A549 (cell line): ENCODE data around the gene THSD7A. TPM values are rescaled to one million over a fixed set of nuclear protein-coding genes. Genes with fewer than 3 reads are reported as not detected.

Source experiments
- ATAC-seq, 2 experiments: fragments of 200-7000 bp in 1 of 2; fragments of >200 bp in 1 of 2; cut with Nextera tagmentation in 1 of 2; cut with Tn5 transposase in 1 of 2; 3 replicates each; pipeline versions ENCODE4 v1.8.0 to v1.9.1; 2018 to 2020; ENCODE audit warnings: mild to moderate bottlenecking in 1 of 2, moderate library complexity in 1 of 2
- CTCF ChIA-PET: fragments of 300-600 bp; sonication (Branson Sonifier 250); formaldehyde crosslinking; extraction: SDS; loops from one replicate; lab custom pipeline; 2021; ENCODE audit warnings: antibody characterized with exemption, inconsistent platforms; lab: Yijun Ruan, JAX
- POLR2A ChIA-PET: fragments of 350-600 bp; formaldehyde crosslinking; extraction: SDS; loops from one replicate; lab custom pipeline; 2021; ENCODE audit warnings: antibody characterized with exemption, inconsistent platforms; lab: Yijun Ruan, JAX
- DNase-seq, 2 experiments: peaks; one replicate each; pipeline versions ENCODE4 v3.0.0 to v3.0.0-alpha.2; 2011 to 2016; ENCODE audit warnings: low read depth in 1 of 2, low spot score in 1 of 2
- FAIRE-seq: peaks from 2 replicates; lab custom pipeline; 2011; peaks lifted over from hg19 to GRCh38; lab: Jason Lieb, UNC
- H3K27ac ChIP-seq, 2 experiments: fragments of >200 bp; sonication (Bioruptor Twin); formaldehyde crosslinking; 3 replicates each; pipeline ENCODE4 v1.5.1; 2016 to 2017
- H3K4me1 ChIP-seq: fragments of >200 bp; sonication (Bioruptor Twin); formaldehyde crosslinking; 3 replicates; pipeline ENCODE4 v1.6.1; 2016
- H3K4me2 ChIP-seq: fragments of >200 bp; sonication (Bioruptor Twin); formaldehyde crosslinking; 3 replicates; pipeline ENCODE4 v1.6.1; 2016
- H3K4me3 ChIP-seq: fragments of >200 bp; sonication (Bioruptor Twin); formaldehyde crosslinking; 3 replicates; pipeline ENCODE4 v1.5.1; 2016
- H3K9me3 ChIP-seq: fragments of >200 bp; sonication (Bioruptor Twin); formaldehyde crosslinking; 3 replicates; pipeline ENCODE4 v1.6.1; 2016
- CHD2 ChIP-seq: fragments of 150-350 bp; IDR thresholded peaks from 2 replicates; pipeline ENCODE4 v1.6.1; 2014; ENCODE audit warnings: low read length; ENCODE audit not compliant: partially characterized antibody
- GATA3 ChIP-seq: IDR thresholded peaks from 2 replicates; pipeline ENCODE4 v1.6.1; 2012; ENCODE audit warnings: borderline replicate concordance
- HOXB5 ChIP-seq: fragments of 250-450 bp; sonication (Bioruptor Pico); IDR thresholded peaks from 2 replicates; pipeline ENCODE4 v1.5.0; 2020; ENCODE audit warnings: mild to moderate bottlenecking, moderate library complexity
- JUN ChIP-seq, 2 experiments: fragments of >200 bp; sonication (Bioruptor Twin); formaldehyde crosslinking; IDR thresholded peaks; 2 replicates in 1 of 2; 3 replicates in 1 of 2; pipeline ENCODE4 v1.6.1; 2016 to 2017
- JUNB ChIP-seq: fragments of >200 bp; sonication (Bioruptor Twin); formaldehyde crosslinking; IDR thresholded peaks from 2 replicates; pipeline ENCODE4 v1.6.1; 2016
- KDM1A ChIP-seq: fragments of 200-600 bp; sonication (generic); IDR thresholded peaks from 2 replicates; pipeline ENCODE4 v1.6.1; 2016; ENCODE audit warnings: low read depth, mild to moderate bottlenecking
- MAZ ChIP-seq: fragments of 150-350 bp; IDR thresholded peaks from 2 replicates; pipeline ENCODE4 v1.6.1; 2014; ENCODE audit warnings: antibody characterized with exemption, low read depth, low read length, borderline replicate concordance
- PHF8 ChIP-seq: fragments of 200-600 bp; sonication (generic); IDR thresholded peaks from 2 replicates; pipeline ENCODE4 v1.6.1; 2016; ENCODE audit warnings: low read depth, mild to moderate bottlenecking, antibody characterized with exemption, moderate library complexity, borderline replicate concordance
- RFX5 ChIP-seq: fragments of 450-650 bp; IDR thresholded peaks from 2 replicates; pipeline ENCODE4 v1.7.1; 2014; ENCODE audit warnings: antibody characterized with exemption, mild to moderate bottlenecking, moderate library complexity
- RNF2 ChIP-seq: fragments of 200-600 bp; sonication (generic); IDR thresholded peaks from 2 replicates; pipeline ENCODE4 v1.6.1; 2016; ENCODE audit warnings: low read depth, mild to moderate bottlenecking, antibody characterized with exemption, moderate library complexity, borderline replicate concordance
- SMC3 ChIP-seq: fragments of >200 bp; sonication (Bioruptor Twin); formaldehyde crosslinking; IDR thresholded peaks from 3 replicates; pipeline ENCODE4 v1.6.1; 2018; ENCODE audit warnings: inconsistent platforms
- TFCP2L1 ChIP-seq: fragments of 250-450 bp; sonication (Bioruptor Pico); IDR thresholded peaks from 2 replicates; pipeline ENCODE4 v1.5.0; 2021; ENCODE audit warnings: mild to moderate bottlenecking
- ZC3H11A ChIP-seq: fragments of 450-650 bp; IDR thresholded peaks from 2 replicates; pipeline ENCODE4 v1.6.1; 2014; ENCODE audit warnings: antibody characterized with exemption, mild to moderate bottlenecking
- WGBS: methylation state at CpG from one replicate; pipeline ENCODE4 v1.1.6; 2017; ENCODE audit errors: missing lambda C conversion rate; 5-methylcytosine and 5-hydroxymethylcytosine counted together
- polyA plus RNA-seq, 4 experiments: library from polyadenylated mRNA; depleted of rRNA in 3 of 4; stranded (reverse); fragments of >200 nt; fragmentation: RNase III in 1 of 4; extraction: RNeasy Plus Mini Kit Qiagen cat#74134 plus additional on column Dnase treatment in 1 of 4; gene quantifications; 2 replicates in 3 of 4; 3 replicates in 1 of 4; pipeline ENCODE4 v1.2.3, GENCODE V29; 2011 to 2017
- TF ChIP-seq, protein P1 (sequence below): fragments of 200-600 bp; sonication (generic); IDR thresholded peaks from 2 replicates; pipeline ENCODE4 v1.6.1; 2016; ENCODE audit warnings: antibody characterized with exemption, mild to moderate bottlenecking, moderate library complexity
- TF ChIP-seq, protein P2 (sequence below): fragments of >200 bp; sonication (Bioruptor Twin); formaldehyde crosslinking; IDR thresholded peaks from 2 replicates; pipeline ENCODE4 v1.6.1; 2016
- TF ChIP-seq, protein P3 (sequence below): IDR thresholded peaks from 2 replicates; pipeline ENCODE4 v1.6.1; 2012
- TF ChIP-seq, protein P4 (sequence below): IDR thresholded peaks from 2 replicates; pipeline ENCODE4 v1.6.1; 2012; ENCODE audit warnings: low read depth, borderline replicate concordance

THSD7A gene
- polyA plus RNA-seq, 2 of the 4 experiments (the other 2 are of a cell fraction), result 5.7 to 11.8 TPM

DNA sequence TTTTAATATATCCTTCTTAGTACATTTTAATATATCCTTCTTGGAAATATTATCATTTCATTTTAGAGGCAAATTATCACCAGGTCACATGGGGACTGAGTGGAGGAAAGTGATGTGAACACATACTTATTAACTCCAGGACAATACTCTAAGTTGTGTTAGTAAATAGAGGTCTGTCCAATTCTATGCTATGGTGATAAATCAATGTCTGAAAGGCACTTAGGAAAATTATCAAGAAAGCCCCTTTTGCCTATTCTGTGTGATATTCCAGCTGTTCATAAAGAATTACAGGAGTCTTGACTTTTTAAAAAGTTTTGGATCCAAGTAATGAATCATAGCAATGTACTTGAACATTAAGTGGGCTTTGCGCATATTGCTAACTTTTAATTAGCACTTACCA, 88.5 kb downstream of the THSD7A start:
- no peak for TF ChIP-seq KDM1A
- no peak for TF ChIP-seq JUN (IDR thresholded peaks at IDR 0.05)
- TF ChIP-seq MAZ, result no peak
- TF ChIP-seq SMC3, result no peak
- FAIRE-seq (no peak), ATAC-seq (no peak), DNase-seq (no peak)
- 94% methylated on average over 1 of the region's 1 CpG for WGBS
- peaks cover 12% of the 10 kb centered on the region; the same call in 2 of the 3 replicates for H3K4me1 ChIP-seq
- ChIA-PET POLR2A (no interaction called here), CTCF (no interaction called here)
- H3K4me2 ChIP-seq, result no peak overlapping the region
- H3K9me3 ChIP-seq, result no peaks in the 10 kb centered on the region
- H3K4me3 ChIP-seq, result no peak overlapping the region
- H3K27ac ChIP-seq, result no peak overlapping the region

DNA sequence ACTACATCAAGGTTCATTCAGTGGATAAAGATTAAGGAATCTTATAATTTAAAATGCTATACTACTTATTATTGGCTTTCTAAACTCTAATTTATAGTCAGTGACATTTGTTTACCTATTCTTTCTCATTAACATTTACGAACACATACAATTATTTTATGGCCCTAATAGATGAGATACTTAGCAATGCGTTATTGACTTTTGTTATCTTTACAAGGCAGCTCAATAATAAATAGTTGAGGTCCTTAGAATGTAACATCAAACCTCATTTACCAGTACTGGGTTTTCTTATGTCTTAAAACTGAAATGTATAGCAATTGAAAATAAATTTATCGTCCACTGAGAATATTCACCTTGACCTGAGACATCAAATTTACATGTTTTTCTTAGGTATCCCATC, 89.0 kb downstream of the THSD7A start:
- Histone ChIP-seq H3K9me3 (no peaks in the 10 kb centered on the region), H3K4me3 (no peak overlapping the region), H3K4me2 (no peak overlapping the region), H3K4me1 (peaks cover 14% of the 10 kb centered on the region), H3K27ac (no peak overlapping the region)
- 81% methylated on average over 3 of the region's 3 CpGs for WGBS
- FAIRE-seq, result no peak
- CTCF ChIA-PET, result no interaction called here
- POLR2A ChIA-PET, result no interaction called here
- ATAC-seq, result no peak
- TF ChIP-seq, protein P1, sequence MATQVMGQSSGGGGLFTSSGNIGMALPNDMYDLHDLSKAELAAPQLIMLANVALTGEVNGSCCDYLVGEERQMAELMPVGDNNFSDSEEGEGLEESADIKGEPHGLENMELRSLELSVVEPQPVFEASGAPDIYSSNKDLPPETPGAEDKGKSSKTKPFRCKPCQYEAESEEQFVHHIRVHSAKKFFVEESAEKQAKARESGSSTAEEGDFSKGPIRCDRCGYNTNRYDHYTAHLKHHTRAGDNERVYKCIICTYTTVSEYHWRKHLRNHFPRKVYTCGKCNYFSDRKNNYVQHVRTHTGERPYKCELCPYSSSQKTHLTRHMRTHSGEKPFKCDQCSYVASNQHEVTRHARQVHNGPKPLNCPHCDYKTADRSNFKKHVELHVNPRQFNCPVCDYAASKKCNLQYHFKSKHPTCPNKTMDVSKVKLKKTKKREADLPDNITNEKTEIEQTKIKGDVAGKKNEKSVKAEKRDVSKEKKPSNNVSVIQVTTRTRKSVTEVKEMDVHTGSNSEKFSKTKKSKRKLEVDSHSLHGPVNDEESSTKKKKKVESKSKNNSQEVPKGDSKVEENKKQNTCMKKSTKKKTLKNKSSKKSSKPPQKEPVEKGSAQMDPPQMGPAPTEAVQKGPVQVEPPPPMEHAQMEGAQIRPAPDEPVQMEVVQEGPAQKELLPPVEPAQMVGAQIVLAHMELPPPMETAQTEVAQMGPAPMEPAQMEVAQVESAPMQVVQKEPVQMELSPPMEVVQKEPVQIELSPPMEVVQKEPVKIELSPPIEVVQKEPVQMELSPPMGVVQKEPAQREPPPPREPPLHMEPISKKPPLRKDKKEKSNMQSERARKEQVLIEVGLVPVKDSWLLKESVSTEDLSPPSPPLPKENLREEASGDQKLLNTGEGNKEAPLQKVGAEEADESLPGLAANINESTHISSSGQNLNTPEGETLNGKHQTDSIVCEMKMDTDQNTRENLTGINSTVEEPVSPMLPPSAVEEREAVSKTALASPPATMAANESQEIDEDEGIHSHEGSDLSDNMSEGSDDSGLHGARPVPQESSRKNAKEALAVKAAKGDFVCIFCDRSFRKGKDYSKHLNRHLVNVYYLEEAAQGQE, result no peak
- TF ChIP-seq PHF8, result no peak
- TF ChIP-seq RNF2, result no peak
- TF ChIP-seq HOXB5 (CRISPR knock-in tag), result no peak
- TF ChIP-seq, protein P2, sequence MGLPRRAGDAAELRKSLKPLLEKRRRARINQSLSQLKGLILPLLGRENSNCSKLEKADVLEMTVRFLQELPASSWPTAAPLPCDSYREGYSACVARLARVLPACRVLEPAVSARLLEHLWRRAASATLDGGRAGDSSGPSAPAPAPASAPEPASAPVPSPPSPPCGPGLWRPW, result no peak
- TF ChIP-seq, protein P3, sequence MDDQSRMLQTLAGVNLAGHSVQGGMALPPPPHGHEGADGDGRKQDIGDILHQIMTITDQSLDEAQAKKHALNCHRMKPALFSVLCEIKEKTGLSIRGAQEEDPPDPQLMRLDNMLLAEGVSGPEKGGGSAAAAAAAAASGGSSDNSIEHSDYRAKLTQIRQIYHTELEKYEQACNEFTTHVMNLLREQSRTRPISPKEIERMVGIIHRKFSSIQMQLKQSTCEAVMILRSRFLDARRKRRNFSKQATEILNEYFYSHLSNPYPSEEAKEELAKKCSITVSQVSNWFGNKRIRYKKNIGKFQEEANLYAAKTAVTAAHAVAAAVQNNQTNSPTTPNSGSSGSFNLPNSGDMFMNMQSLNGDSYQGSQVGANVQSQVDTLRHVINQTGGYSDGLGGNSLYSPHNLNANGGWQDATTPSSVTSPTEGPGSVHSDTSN, result no peak
- no peak for TF ChIP-seq JUNB
- no peak for TF ChIP-seq ZC3H11A
- TF ChIP-seq CHD2, result no peak
- TF ChIP-seq TFCP2L1 (CRISPR knock-in tag), result no peak
- TF ChIP-seq JUN (IDR thresholded peaks at IDR 0.05), result no peak
- DNase-seq, result no peak

DNA sequence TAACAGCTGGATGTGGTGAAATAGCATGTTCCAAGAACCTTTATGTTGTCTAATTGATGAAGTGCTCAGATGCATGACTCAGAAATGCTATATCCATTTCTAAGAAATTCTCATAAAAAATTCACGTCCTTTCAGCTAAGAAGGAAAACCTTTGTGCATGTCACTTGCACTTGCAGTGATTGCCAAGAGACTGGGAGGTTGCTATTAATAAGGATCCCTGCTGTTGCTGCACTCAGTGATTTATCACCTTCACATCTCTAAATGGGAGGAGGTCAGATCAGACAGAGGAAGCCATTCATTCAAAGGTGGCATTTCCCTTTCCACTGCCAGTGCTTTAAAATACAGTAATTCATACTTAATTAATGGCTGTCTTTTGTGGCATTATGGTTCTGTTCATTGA, 89.5 kb downstream of the THSD7A start:
- no peak for DNase-seq
- Histone ChIP-seq H3K4me1 (peaks cover 19% of the 10 kb centered on the region), H3K9me3 (no peaks in the 10 kb centered on the region), H3K27ac (no peak overlapping the region), H3K4me2 (peak overlapping the region; percentile 8; the same call in 1 of the 3 replicates), H3K4me3 (no peak overlapping the region)
- 17% methylated on average over 1 of the region's 1 CpG for WGBS
- ChIA-PET CTCF (no interaction called here), POLR2A (no interaction called here)
- FAIRE-seq, result no peak
- peak in 1 of 2 experiments; percentile 42; a peak in 1 of 6 replicates for ATAC-seq
- TF ChIP-seq, protein P4, sequence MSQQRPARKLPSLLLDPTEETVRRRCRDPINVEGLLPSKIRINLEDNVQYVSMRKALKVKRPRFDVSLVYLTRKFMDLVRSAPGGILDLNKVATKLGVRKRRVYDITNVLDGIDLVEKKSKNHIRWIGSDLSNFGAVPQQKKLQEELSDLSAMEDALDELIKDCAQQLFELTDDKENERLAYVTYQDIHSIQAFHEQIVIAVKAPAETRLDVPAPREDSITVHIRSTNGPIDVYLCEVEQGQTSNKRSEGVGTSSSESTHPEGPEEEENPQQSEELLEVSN, result no peak
- TF ChIP-seq GATA3, result 0 out of 2 replicates have a peak, but pooled peaks have one; percentile 20
- TF ChIP-seq RFX5, result no peak
- TF ChIP-seq, protein P2, result no peak
